ENCODE results near the gene LTBP4. TPM values are rescaled to one million over a fixed set of nuclear protein-coding genes. Genes with fewer than 3 reads are reported as not detected.
A peak's percentile ranks its signal among the peaks of the same experiment; 100 is the strongest.

LTBP4 gene
- total RNA-seq, 1 donor from 2014 or later: 24.7 TPM

DNA sequence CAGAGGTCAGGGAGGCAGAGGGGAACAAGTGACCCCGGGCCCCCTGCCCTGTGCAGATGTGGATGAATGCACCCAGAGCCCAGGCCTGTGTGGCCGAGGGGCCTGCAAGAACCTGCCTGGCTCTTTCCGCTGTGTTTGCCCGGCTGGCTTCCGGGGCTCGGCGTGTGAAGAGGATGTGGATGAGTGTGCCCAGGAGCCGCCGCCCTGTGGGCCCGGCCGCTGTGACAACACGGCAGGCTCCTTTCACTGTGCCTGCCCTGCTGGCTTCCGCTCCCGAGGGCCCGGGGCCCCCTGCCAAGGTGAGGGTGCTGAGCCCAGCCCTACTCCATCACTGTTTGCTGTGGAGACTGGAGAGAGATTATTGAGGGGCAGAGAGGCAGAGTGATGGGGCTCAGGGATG, 9.9 kb downstream of the LTBP4 start:
- Histone ChIP-seq H3K9ac (no peak overlapping the region), H3K27me3 (peaks cover 70% of the 10 kb centered on the region)
- peaks cover 40% of the 10 kb centered on the region for H3K27me3 Mint-ChIP-seq (ENCODE audit: insufficient read depth, low read depth)

DNA sequence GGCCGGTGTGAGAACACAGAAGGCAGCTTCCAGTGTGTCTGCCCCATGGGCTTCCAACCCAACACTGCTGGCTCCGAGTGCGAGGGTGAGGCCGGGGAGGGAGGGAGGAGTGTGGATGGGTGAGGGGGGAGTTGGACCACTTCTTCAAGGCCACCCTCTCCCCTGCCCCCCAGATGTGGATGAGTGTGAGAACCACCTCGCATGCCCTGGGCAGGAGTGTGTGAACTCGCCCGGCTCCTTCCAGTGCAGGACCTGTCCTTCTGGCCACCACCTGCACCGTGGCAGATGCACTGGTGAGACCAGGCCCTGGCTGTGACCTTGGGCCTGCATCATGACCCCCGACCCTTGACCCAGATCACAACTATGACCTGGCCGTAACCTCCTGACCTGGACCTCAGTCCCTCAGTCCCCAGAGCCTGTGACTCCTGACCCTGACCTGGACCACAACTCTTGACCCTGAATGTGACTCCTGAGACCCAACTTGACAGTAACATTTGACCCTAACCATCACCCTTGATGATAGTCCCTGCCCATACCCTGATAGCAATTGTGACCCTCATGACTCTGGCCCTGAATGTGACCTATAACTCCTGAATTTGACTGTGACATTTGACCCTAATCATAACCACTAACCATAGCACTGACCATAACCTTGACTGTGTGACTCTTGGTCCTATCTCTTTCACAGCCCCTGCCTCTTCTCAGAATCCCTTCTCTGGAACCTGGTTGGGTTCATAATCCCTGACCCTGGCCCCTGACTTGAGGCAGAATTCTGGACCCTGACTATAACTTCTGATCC, 10.9 kb downstream of the LTBP4 start:
- H3K27ac ChIP-seq: no peak overlapping the region
- peaks cover 10% of the 10 kb centered on the region for H3K4me1 ChIP-seq
- TF ChIP-seq, protein P1, sequence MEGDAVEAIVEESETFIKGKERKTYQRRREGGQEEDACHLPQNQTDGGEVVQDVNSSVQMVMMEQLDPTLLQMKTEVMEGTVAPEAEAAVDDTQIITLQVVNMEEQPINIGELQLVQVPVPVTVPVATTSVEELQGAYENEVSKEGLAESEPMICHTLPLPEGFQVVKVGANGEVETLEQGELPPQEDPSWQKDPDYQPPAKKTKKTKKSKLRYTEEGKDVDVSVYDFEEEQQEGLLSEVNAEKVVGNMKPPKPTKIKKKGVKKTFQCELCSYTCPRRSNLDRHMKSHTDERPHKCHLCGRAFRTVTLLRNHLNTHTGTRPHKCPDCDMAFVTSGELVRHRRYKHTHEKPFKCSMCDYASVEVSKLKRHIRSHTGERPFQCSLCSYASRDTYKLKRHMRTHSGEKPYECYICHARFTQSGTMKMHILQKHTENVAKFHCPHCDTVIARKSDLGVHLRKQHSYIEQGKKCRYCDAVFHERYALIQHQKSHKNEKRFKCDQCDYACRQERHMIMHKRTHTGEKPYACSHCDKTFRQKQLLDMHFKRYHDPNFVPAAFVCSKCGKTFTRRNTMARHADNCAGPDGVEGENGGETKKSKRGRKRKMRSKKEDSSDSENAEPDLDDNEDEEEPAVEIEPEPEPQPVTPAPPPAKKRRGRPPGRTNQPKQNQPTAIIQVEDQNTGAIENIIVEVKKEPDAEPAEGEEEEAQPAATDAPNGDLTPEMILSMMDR (IDR thresholded peaks at IDR 0.05): no peak
- H4K20me1 ChIP-seq (ENCODE audit: low read depth): peaks cover 21% of the 10 kb centered on the region
- no peak overlapping the region for H2AFZ ChIP-seq (replicated peaks)
- H3K27me3 ChIP-seq: peaks cover 60% of the 10 kb centered on the region
- Mint-ChIP-seq H3K27ac (no peak overlapping the region), H3K4me3 (no peak overlapping the region), H3K27me3 (ENCODE audit: insufficient read depth, low read depth) (peaks cover 37% of the 10 kb centered on the region), H3K9me3 (peaks cover 5% of the 10 kb centered on the region), H3K4me1 (peaks cover 30% of the 10 kb centered on the region), H3K36me3 (peaks cover 30% of the 10 kb centered on the region)
- DNase-seq (ENCODE audit: low spot score): no peak
- no peak overlapping the region for H3K4me2 ChIP-seq
- H3K9ac ChIP-seq: no peak overlapping the region
- peaks cover 5% of the 10 kb centered on the region for H3K36me3 ChIP-seq
- peaks cover 35% of the 10 kb centered on the region for H3F3A ChIP-seq (ENCODE audit: low read depth)
- H3K4me3 ChIP-seq: no peak overlapping the region
- H3K9me3 ChIP-seq (ENCODE audit: low read depth): no peaks in the 10 kb centered on the region
- no peaks in the 10 kb centered on the region for H3K79me2 ChIP-seq (ENCODE audit: low read depth)

More for the DNA sequence above, 9.9 kb downstream of the LTBP4 start:
- Histone ChIP-seq H3F3A (ENCODE audit: low read depth) (peaks cover 35% of the 10 kb centered on the region), H4K20me1 (ENCODE audit: low read depth) (peaks cover 30% of the 10 kb centered on the region), H2AFZ (replicated peaks) (no peak overlapping the region), H3K27ac (no peak overlapping the region), H3K36me3 (peaks cover 5% of the 10 kb centered on the region), H3K4me3 (no peak overlapping the region), H3K4me2 (no peak overlapping the region), H3K79me2 (ENCODE audit: low read depth) (no peaks in the 10 kb centered on the region), H3K4me1 (peaks cover 12% of the 10 kb centered on the region), H3K9me3 (ENCODE audit: low read depth) (no peaks in the 10 kb centered on the region)
- Mint-ChIP-seq H3K4me1 (peaks cover 33% of the 10 kb centered on the region), H3K27ac (no peak overlapping the region), H3K36me3 (peaks cover 33% of the 10 kb centered on the region), H3K4me3 (no peak overlapping the region), H3K9me3 (peaks cover 5% of the 10 kb centered on the region)
- no peak for DNase-seq (ENCODE audit: low spot score)
- TF ChIP-seq EZH2phosphoT487 (IDR thresholded peaks at IDR 0.05) (no peak), EZH2 (IDR thresholded peaks at IDR 0.05) (no peak)
- TF ChIP-seq, protein P1 (IDR thresholded peaks at IDR 0.05): no peak

GRCh38 chr19:40612831-40613689, 11.9 kb downstream of the LTBP4 start:
- H3K4me3 ChIP-seq: peak overlapping the region; percentile 73
- Mint-ChIP-seq H3K4me1 (peaks cover 26% of the 10 kb centered on the region), H3K27ac (no peak overlapping the region), H3K36me3 (peaks cover 25% of the 10 kb centered on the region), H3K27me3 (ENCODE audit: insufficient read depth, low read depth) (peaks cover 32% of the 10 kb centered on the region), H3K4me3 (peak overlapping the region; percentile 84), H3K9me3 (peaks cover 5% of the 10 kb centered on the region)
- peaks cover 12% of the 10 kb centered on the region for H4K20me1 ChIP-seq (ENCODE audit: low read depth)
- no peaks in the 10 kb centered on the region for H3K9me3 ChIP-seq (ENCODE audit: low read depth)
- peaks cover 10% of the 10 kb centered on the region for H3K4me1 ChIP-seq
- no peak overlapping the region for H3K9ac ChIP-seq
- no peak for TF ChIP-seq EZH2 (IDR thresholded peaks at IDR 0.05)
- TF ChIP-seq, protein P1 (IDR thresholded peaks at IDR 0.05): no peak
- TF ChIP-seq EZH2phosphoT487 (IDR thresholded peaks at IDR 0.05): no peak
- peak overlapping the region; percentile 71 for H2AFZ ChIP-seq (replicated peaks)
- peak; percentile 88 for DNase-seq (ENCODE audit: low spot score)
- H3K4me2 ChIP-seq: peak overlapping the region; percentile 95
- H3F3A ChIP-seq (ENCODE audit: low read depth): peaks cover 35% of the 10 kb centered on the region
- no peak overlapping the region for H3K27ac ChIP-seq
- no peaks in the 10 kb centered on the region for H3K79me2 ChIP-seq (ENCODE audit: low read depth)
- H3K27me3 ChIP-seq: peaks cover 50% of the 10 kb centered on the region
- peaks cover 5% of the 10 kb centered on the region for H3K36me3 ChIP-seq
